Daoy (cell line): Measurements from ENCODE around the gene DMD. TPM values are rescaled to one million over a fixed set of nuclear protein-coding genes. Genes with fewer than 3 reads are reported as not detected.
"Not testable (repeated sequence)": the region's sequence is repeated elsewhere in the genome, so short reads cannot be mapped to it uniquely, and the experiment has no call there.

Experiments
- DNase-seq: peaks from one replicate; pipeline ENCODE4 v3.0.0-alpha.2; 2015; ENCODE audit warnings: low read depth
- total RNA-seq: library from RNA; depleted of rRNA; stranded (reverse); fragments of >200 nt; shearing (Covaris generic); gene quantifications from 2 replicates; pipeline ENCODE4 v1.2.3, GENCODE V29; 2014; rRNA removed

DMD gene
- total RNA-seq: 14.1 and 24.0 TPM in 2 replicates

DNA sequence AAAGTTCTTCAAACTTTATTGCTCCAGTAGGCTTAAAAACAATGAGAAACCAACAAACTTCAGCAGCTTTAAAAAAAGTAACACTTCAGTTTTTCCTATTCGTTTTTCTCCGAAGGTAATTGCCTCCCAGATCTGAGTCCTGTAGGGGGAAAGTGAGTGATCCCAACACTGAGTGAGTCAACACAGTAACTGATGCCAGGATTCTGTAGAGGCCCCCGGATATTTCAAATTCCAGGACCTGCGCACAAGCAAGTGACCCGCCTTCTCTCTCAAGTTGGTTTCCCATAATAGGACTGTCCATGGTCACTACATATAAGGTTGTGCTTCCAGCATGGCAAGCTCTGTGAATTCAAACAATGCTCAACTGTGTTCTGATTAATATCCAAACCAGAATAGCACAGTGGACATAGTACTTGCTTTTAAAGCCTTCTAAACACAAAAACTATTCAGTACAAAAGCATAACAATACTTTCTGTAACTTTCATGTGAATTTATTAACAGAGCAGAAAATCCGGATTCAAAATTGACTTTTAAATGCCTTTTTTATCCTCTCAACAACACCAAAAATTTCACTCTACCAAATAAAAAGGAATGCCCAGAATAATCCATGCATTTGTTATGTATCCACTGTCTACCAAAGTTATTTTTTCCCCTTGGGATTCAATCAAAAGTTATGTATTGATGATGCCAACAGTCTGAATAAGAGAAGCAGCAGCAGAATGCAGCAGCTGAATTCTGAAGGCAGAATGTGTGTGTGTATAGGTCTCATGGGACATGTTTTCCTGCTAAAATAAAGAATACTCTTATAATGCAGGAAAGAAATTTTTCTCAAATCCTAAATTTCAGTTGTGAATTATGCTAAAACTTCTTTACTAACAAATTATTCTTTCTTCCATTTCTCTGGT is at the start of gene DMD:
TSS of gene DMD (minus strand) at position 194 of the 905 bp plus-strand sequence. CDS start 237 bp downstream, outside the sequence.
- DNase-seq: peak; percentile 50

DNA sequence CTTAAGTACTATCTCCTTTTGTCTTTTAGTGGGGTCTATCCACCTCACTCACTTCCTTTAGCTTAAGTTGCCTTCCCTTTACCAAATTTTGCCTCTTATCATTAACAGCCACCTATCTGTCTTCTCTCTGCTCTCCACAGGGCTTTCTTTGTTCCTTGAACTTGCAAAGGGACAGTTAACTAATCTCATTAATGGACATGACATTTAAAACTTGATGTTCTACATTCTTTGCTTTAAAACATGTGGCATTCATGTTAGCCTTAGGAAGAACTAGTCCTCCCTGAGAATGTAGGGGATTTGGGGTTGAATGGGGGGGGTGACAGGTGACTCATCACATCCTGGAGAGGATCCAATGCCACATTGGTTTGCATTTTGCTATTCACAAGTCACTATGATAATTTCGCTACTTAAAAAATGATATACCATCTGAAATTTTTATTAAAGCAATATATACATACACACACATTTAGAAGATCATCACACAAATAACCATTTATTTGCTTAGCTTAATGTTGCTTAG is 41.0 kb upstream of the DMD start:
- DNase-seq: peak; percentile 12

DNA sequence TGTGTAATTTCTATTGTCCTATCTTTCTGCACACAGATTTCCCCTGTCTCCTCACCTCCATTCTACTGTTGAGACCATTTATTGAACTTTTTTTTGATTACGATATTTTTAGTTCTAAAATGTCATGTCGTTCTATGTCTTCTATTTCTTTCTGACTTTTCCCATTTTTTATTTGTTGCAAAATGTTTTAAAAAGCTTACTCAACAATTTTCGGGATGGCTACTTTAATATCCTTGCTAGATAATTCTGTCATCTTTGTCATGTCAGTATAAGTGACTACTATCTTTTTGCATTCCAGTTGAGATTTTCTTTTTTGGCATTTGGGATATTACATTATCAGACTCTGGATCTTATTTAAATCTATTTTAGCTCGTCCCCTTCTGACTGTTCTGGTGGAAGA is 7.5 kb upstream of the DMD start:
- no peak for DNase-seq

DNA sequence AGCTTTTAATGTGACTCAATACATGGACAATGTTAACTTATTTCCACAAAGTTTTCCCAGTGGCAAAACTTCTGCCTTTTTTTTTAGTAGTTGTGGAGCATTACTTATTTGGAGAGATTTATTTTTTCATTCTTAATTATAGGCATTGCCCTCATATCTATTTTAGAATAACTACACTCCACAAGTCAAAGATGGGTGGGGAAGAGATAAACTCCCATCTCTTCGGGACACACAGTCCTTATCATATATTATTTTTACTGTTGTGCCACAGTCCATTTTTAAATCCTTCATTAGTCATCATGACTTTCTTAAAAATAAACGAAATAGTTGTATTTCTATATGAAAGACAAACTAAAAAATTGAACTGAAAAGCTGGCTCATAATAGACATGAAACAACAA is 1.2 kb downstream of the DMD start:
- no peak for DNase-seq

DNA sequence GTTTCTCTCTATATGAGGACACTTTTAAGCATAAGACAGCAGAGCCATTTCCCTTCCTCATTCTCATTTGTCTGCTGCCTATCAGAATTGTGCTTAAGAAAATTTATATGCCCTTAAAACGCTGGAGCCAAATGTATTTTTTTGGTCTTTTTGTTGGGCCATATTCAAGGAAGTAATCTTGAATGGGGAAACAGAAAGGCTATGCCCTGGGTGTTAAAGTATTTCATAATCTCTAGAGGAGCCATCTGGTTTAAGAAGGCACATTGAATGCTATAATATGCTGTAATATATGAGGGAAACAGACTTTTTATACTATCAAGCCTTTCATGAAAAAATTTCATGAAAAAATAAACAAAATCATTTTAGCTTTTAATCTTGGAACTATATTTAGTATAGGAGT is 4.3 kb downstream of the DMD start:
- DNase-seq: no peak

DNA sequence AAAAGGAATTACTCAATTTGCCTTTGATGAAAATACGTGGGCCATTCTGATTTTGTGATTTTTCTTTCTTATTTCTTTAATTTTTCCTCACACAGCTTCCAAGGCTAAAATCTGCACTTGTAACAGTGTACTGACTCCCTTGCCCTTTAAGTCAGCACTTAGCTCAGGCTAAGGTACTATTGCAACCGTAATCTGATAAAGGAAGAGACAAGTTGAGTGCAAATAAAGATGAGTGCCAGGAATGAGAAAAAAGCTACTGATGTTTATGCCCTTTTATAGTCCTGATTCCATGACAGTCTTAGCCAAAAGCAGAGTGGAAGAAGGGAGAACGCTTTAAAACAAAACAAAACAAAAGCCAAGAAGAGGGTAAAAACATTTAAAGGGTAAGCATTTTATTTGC is 6.0 kb downstream of the DMD start:
- no peak for DNase-seq

DNA sequence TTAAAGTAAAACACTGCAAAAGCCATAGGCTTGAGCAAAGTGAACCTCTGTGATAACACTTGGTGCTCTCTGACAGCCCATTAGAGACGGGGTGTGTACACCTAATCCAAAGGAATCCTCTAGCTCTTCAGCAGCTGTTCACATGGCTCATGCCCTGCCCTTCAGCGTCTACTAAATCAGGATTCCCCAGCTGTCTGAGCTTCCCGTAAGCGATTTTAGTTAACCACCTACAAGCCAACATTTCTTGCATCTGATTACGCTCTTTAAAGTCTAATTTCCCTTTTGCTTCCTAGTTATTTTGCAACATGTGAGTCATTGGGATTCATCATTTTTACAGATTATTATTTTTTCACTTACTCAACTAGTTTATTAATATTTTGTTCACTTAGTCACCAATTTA is 6.5 kb downstream of the DMD start:
- DNase-seq: peak; percentile 9

DNA sequence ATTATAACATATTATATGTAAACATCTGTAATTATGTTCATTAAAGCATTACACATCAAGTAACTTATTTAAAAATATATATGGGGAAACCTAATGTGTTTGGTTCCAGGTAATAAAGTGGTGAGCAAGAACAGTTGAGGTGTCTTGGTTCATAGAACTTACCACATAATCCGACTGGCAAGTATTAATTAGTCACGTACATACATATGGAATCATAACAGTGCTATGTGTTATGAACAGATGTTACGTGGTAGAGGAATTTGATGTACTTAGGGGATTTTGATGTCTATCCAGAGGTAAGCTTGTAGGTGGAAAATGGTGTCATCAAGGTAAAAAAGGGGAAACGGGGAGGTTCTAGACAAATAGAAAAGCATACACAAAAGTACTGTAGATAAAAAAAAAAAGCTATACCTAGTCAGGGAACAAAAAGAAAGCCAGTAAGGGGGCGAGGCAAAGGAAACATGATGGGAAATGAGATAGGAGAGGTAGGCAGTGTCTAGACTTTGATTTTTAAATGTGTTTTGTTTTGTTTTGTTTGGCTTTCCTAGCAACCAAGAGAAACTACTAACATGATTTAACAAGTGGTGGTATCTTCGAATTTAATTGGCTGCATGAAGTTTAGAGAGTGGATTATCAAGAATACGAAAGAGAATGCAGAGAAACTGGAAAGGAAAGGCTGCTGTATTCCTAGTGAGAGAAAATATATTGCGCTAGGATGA is 12.6 kb downstream of the DMD start:
- DNase-seq: no peak

DNA sequence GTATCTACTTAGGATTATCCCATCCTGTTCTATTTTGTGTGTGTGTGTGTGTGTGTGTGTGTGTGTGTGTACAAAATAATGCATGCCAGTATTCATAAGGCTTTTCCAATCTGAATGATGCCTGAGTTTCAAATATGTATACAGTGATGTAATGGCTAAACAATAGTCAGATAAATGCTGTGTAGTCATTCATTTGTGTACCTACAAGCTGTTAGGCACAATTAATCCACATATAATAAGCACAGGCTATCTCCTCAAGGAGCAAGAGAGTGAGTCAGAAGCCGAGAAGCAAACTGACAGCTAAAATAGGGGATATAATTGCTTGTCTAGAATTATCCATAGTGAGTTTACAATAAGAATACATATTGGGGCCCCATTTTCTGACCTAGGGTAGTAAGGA is 15.7 kb downstream of the DMD start:
- no peak for DNase-seq

DNA sequence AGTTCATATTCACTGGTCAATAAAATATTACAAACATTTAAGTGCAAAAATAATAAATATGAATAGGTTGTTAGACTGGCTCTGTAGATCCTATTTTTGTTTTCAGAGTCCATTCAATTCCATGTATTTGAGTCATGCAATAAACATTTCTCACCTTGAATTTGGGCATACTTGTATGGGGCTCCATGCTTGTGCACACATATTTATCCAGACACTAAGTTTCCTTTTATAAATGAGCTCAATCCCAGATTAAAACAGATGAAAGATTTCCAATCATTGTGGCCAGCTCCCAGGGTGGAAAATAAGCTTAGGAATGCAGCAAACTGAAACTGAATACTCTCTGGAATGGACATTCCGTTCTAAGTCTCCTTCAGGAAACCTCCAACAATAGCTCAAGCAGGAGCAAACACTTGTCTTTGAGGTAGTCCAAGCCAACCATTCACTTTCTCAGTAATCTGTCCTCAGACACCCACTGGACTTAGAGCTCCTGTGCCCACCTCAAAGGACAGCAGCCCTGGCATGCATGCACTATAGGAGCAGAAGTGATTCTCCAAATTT is 16.4 kb downstream of the DMD start:
- DNase-seq: no peak

DNA sequence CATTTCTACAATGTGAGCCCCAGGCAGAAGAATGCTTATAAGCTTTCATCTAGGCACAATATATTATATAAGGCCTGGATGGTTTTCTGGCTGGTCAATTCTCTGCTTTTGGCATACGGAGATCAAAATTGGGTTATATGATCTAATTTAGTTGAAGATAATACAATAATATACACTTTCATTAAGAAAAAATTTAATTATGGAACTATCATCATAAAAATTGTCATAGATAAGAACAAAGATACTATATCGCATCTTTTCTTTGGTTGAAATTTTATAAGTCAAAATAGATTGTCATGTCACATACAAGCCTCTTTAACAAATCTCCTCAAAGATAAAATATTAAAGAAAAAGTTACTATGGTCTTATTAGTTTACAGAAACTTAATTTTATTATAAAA is 17.1 kb downstream of the DMD start:
- no peak for DNase-seq

DNA sequence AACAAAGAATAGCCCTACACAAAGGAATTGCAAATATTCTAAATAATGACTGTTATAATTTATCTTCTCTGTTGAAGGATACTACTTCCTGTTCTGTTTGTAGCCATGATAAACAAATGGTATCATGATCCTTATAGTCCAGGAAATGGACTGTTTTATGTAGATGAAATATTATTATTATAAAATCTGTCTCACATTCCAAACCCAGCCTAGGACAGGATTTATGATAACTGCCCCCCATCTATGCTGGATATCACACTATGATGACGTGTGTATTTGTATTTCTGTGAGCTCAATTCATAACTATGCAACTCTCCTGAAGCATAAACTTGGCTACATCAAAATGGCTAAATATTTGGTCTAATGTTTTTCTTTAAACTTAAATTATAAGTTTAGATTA is 21.3 kb downstream of the DMD start:
- DNase-seq: no peak

DNA sequence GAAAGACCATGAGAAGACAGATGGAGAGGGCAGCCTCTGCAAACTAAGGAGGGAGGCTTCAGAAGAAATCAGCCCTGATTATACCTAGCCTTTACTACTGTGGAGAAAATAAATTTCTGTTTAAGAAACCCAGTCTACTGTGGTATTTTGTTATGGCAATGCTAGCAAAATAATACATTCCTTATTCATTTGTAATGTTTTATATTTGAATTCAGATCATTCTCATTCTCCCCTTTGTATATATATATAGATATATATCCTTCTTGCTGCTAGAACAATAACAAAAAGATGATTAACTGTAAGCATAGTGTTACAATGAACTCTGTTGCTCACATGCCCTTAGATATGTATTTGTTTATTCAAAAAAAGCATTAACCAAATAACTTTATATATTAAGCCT is 22.5 kb downstream of the DMD start:
- no peak for DNase-seq

DNA sequence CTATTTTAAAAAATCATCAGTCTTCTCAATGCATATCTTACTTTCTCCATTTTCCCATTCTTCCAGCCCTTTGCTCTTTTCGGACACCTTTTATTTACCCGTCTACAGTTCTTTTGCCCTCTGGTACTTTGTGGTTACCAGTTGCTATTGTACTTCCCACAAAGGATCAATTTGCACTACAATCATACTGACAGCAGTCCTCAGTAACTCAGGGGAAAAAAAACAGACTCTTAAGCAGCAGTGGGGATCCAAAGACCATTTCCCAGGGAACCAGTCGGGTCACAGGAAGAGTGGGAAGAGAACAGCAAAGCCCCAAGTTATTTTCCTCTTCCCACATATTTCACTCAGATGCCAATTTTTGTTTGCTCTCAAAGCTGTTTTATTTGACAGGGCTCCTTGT is 23.1 kb downstream of the DMD start:
- DNase-seq: no peak

DNA sequence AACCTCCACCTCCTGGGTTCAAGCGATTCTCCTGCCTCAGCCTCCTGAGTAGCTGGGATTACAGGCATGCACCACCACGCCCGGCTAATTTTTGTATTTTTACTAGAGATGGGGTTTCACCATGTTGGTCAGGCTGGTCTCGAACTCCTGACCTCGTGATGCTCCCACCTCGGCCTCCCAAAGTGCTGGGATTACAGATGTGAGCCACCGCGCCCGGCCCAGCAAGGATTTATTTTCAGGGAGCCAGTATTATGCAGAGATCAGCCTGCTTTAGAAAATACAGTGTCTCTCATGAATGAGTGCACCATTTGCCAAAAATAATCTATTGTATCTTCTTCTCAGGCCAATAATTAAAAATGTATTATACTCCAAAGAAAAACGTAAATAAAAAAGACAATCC is 26.5 kb downstream of the DMD start:
- DNase-seq: not testable (repeated sequence)

DNA sequence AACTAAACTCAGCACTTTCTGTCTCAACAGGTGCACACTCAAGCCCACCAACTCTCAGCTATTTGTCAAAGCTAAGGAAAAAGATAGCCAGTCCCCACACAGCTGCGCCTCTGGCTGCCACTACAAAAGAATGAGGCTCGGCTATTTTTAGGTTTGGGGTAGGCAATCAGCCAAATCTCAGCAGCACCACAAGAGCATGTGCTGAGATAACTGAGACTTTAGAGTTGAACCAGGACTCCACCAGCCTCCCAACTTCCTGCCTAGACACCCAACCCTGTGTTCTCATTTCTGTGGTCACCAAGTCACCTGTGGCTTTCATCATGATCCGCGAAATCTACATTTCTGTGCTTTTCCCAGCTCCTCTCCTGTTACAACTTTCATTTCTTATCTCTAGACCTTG is 28.0 kb downstream of the DMD start:
- DNase-seq: peak; percentile 35

DNA sequence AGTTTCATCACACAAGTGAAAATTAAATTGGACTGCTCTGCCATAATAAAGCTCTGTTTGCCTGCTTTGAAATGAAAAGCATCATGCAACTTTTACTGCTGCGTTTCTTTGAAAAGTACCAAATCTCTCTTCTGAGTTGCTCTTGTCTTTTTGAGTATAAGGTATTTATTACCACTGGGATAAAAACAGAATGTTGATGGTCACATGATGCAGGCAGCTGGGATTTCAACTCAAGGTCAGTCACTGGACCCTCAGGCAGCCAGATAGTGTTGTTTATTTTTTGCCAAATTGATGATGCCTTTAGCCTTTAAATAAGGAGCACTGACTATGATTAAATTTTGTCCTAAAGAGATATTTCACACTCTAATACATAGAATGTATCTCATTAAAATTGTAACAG is 32.7 kb downstream of the DMD start:
- DNase-seq: no peak

DNA sequence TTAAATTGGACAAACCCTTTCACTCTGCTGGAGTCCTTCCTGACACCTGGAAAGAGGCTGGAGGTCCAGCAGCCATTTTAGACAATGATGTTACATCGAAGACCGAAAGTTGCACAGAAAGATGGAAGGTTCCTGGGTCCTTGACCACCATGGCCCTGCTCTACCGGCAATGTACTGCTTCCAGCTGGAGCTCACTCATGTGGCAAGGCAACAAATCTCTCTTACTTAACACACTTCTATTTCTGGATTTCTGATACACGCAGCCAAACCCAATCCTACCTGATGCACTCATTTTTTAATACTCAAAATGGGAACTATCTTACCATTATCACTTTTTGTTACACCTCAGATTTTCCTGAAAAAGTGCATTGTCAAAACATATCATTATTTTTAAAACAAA is 33.1 kb downstream of the DMD start:
- DNase-seq: no peak

DNA sequence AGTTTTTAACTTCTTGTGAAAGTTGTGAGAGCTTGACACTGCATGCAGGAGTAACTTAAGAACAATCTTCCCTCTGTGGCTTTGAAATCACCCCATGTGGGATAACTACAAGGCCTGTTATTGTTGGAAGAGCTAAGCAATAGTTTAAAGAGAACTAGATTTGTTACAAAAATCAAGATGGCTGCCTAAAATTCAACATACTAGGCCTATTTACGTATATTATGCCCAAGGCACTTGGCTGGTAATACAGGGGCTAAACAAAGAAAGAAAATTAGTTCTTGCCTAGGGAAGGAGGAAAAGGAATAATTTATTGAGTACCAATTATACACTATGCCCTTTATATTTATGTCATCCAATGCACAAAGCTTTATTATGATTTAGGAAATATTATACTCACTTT is 36.1 kb downstream of the DMD start:
- DNase-seq: no peak

DNA sequence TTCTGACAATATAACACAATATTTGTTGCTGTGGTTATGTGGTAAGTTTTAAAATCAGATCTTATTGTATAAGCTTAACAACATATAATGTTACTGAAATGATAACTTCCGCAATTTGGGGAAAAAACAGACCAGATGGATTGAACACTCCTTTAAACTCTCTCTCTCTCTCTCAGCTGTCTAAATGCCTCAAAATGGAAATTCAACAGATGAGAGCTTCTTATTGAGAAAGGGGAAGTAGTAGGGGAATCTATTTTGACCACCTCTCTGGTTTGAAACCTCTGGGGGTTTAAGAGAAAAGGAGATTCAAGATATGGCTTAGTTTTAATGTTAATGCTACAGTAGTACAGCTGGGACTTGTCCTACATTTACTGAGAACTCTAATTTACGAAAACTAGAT is 40.3 kb downstream of the DMD start:
- DNase-seq: no peak

DNA sequence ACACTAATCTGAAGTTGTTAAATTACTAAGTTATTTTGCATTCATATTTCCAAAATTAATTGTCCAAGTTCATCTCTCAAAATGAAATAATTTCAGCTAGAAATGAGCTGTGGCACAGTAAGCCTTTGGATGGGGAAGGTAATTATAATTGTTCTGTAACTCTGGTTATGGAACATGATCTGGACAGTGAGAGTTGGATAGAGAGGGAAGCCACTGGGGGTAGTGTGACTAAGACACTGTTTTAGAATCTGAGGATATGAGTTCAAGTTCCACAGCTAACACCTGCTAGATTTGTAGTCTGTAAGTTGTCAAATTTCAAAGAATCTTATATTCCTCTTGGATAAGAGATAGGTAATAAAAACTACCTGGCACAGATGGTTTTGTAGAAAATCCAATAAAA is 49.5 kb downstream of the DMD start:
- no peak for DNase-seq

DNA sequence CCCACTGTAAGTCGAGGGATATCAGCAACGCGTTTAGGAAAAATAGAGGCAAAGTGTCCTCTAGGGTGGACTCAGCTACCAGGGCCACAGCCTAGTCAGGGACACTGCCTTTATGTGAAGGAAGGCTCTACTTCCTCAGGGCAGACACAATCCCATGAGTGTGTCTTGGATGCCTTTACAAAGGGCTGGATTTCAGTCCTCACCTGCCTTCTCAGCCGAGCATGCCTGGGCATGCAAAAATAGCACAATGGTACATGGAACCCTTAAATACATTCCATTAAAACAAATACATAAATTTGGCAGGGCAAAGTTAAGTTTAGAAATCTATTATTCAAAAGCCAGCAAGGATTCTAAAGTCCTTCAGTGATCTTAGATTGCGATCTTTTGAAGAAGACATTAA is 51.1 kb downstream of the DMD start:
- no peak for DNase-seq
